GM12892 (cell line): ENCODE measurements around the gene PLXNB1.

ENCODE experiments used
- POLR2A ChIP-seq: IDR thresholded peaks from 2 replicates; pipeline ENCODE4 v1.6.1; 2011; ENCODE audit warnings: low read depth, low read length, control low read depth
- POLR2AphosphoS5 ChIP-seq: IDR thresholded peaks from 2 replicates; pipeline ENCODE4 v1.6.1; 2011; ENCODE audit warnings: low read depth, low read length, control low read depth

GRCh38 chr3:48402281-48402732 is 27.6 kb downstream of the PLXNB1 start:
- TF ChIP-seq POLR2AphosphoS5, result no peak
- no peak for TF ChIP-seq POLR2A
